GM21576 (cell line): ENCODE results near the gene LASP1.
"Not testable (repeated sequence)": the region's sequence is repeated elsewhere in the genome, so short reads cannot be mapped to it uniquely, and the experiment has no call there.

Experiments
- ATAC-seq: cut with Tn5 transposase; IDR thresholded peaks from one replicate; pipeline ENCODE4 v1.9.1; 2021; ENCODE audit warnings: mild to moderate bottlenecking, moderate library complexity; ENCODE audit not compliant: unreplicated experiment

LASP1 gene

DNA sequence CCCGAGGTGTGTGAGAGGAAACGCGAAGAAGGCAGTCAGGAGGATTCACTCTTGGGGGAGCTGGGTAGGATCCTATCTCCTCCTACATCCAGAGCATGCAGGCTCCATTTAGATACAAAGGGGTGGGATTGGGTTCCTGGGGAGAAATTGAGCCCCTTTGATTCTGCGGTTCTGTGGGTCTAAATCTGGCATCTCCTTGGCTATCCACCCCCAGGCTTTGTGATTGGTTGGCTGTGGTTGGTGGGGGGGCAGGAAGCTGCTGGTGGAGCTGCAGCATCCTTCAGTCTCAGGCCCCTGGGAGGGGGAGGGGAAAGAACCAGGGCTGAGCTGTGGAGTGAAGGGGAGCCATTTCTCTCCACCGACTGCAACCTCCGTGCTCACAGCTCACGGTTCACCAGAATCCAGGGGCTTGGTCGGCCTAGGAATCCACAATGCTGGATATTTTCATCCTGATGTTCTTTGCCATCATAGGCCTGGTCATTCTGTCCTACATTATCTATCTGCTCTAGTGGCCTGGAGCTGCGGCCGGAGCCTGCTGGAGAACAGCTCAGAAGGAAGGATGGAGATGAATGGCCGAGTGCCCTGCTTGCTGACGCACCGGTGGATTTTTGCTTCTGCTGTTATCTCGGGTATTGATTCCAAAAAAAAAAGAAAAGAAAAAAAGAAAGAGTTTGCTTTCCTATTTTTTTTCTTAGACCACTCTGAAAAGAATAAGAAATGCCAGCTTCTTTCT, 55.6 kb downstream of the LASP1 start, which contains the start of gene LASP1NB:
Gene LASP1NB (plus strand): TSS at position 352 of the 733 bp plus-strand sequence.
- ATAC-seq, result no peak

DNA sequence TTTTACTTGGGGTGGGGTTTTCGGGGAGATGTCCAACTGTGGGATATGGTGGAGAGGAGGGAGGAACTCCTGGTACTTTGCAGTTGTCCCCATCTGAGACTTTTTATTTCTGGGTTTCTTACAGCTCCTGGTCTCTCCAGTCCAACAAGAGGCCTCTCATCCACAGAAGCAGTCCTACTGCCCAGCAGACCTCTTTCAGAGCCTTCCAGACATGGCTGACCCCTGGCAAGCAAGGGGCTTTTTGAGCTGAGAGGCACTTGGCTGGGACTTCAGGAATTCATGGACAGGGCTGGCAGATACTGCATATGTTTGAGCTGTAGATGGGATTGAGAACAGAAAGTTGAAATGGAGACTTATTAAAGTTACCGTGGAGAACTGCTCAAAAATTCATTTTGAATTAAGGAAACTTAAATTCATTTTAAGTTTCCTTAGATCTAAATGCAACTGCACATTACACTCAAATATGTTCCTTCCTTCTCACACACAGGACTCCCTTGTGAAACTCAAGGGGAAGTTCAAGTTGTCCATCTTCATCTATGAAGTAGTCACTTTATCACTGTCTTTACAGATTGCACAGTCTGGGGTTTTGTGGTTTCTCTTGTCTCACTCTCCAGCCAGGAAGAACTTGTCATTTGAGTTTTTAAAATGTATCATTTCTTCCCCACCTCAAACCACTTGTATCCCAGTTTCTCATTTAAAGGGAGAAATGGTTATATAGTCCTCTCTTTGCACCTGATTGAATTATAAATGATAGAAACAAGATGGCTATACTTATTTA, 56.6 kb downstream of the LASP1 start:
- no peak for ATAC-seq

DNA sequence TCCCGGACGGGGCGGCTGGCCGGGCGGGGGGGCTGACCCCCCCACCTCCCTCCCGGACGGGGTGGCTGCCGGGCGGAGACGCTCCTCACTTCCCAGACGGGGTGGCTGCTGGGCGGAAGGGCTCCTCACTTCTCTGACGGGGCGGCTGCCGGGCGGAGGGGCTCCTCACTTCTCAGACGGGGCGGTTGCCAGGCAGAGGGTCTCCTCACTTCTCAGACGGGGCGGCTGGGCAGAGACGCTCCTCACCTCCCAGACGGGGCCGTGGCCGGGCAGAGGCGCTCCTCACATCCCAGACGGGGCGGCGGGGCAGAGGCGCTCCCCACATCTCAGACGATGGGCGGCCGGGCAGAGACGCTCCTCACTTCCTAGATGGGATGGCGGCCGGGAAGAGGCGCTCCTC, 60.9 kb downstream of the LASP1 start:
- ATAC-seq, result not testable (repeated sequence)

DNA sequence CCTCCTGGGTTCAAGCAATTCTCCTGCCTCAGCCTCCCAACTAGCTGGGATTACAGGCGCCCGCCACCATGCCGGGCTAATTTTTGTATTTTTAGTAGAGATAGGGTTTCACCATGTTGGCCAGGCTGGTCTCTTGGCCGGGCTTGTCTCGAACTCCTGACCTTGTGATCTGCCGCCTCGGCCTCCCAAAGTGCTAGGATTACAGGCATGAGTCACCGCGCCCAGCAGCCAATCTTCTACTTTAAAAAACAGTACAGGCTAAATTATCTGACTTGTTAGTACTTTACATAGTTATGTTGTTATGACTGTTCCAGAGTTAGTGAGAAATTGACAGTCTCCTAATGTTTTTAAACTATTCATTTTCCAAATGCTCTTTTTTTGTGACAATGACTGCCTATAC, 64.1 kb downstream of the LASP1 start:
- ATAC-seq, result not testable (repeated sequence)

DNA sequence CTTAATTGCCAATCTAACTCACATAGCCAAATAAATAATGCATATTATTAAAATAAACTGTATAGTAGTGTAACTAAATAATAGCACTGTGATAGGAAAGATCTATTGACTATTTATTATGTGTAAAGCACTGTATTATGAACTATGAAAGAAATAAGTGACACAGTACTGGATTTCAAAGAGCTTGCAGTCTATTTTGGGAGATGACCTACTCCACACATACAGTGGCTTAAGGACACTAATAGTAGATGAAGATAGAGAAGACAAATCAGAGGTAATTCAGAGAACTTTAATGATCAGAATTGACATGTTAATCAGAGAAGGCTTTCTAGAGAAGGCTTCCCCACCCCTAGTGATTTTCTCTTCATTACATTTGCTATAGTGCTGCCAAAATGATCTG, 70.1 kb downstream of the LASP1 start:
- ATAC-seq, result no peak

DNA sequence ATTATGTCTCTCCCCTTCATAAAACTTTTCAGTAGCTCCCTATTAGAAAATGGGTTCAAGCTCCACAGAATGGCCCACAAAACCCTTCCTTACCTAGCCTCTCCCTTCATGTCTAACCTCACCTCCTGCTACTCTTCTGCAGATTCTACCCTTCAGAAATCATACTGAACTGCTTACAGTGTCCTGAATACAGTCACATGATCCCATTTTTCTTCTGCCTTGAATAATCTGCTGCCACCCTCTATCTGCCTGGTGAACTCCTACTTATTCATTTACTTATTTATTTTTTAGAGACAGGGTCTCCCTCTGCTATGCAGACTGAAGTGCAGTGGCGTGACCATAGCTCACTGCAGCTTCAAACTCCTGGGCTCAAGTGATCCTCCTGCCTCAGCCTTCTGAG, 70.5 kb downstream of the LASP1 start:
- ATAC-seq, result no peak

DNA sequence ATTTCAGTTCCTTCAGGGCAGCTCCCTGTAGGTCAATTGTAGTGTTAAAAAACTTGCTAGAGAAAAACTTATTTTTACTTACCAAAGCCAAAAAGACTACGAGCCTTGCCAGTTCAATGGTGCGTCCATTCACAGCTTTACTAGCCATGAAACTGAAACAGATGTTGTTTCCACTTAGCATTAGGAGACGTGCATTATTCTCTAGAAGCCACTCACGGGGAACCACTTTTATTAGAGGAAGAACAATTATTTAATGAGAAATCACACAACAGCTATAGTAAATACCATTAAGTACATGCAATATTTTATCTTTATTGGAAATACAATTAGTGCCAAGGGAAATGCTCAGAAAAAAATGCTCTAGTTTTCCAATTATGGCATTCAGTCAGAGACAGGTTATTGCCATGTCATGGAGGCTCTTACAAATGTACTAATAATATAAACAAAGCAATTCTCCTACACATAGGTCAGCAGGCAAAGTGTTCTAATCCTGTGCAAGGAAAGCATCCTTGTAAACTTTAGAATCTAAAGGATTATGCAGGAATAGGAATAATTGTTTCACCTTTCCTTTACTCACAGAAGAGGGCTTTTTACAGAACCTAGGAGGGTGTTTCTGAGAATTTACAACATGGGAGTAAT, 73.0 kb downstream of the LASP1 start:
- no peak for ATAC-seq

DNA sequence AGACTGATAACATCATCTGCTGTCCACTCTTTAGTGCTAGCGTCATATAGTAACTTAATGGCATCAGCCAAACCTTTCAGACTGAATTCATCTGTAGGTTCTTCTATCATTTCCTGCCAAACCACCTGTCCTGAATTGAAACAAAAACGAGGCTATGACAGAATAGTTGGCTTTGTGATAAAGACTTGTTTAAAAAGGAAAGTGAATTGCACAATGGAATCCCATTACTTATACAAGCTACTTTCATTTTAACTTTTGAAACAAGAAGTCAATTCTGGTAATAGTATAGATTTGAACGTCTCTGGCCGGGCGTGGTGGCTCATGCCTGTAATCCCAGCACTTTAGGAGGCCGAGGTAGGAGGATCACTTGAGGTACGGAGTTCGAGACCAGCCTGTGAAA, 73.7 kb downstream of the LASP1 start:
- ATAC-seq, result no peak

DNA sequence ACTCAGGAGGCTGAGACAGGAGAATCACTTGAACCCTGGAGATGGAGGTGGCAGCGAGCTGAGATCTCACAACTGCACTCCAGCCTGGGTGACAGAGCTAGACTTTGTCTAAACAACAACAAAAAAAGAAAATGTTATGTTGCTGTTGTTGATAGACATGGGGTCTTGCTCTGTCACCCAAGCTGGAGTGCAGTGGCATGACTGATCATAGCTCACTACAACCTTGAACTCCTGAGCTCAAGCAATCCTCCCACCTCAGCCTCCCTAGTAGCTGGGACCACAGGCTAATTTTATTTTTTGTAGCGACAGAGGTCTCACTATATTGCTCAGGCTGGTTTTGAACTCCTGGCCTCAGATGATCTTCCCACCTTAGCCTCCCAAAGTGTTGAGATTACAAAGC, 77.3 kb downstream of the LASP1 start:
- no peak for ATAC-seq

DNA sequence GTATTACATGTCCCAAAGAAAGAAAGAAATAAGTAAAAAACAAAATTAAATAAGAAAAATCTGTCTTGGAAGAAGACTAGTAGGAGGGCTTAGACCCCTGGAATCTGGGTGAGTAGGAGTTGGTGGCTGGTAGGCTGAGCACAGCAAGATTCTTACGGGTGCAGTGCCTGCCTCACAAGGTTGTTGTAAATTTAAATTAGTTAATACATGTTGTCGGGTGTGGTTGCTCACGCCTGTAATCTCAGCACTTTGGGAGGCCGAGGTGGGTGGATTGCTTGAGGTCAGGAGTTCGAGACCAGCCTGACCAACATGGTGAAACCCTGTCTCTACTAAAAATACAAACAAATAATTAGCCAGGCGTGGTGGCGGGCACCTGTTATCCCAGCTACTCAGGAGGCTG, 83.9 kb downstream of the LASP1 start:
- not testable (repeated sequence) for ATAC-seq

DNA sequence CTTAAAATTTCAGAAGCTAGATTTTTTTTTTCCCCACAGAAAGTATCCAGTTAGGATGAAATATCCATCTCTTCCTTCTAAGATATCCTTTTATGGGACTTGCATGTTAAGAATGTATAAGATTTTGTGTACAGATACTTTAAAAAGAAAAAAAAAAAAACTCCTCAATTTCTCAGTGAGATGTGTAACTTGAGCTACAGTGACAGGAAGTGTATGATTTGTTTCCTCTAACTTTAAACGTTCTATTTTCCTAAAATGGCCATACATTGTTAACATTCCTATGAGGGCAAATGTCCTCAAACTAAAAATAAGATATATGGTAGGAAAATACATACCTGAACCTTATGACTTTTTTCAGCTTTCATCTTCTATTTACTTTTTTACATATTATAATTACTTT, 88.5 kb downstream of the LASP1 start:
- ATAC-seq, result no peak

DNA sequence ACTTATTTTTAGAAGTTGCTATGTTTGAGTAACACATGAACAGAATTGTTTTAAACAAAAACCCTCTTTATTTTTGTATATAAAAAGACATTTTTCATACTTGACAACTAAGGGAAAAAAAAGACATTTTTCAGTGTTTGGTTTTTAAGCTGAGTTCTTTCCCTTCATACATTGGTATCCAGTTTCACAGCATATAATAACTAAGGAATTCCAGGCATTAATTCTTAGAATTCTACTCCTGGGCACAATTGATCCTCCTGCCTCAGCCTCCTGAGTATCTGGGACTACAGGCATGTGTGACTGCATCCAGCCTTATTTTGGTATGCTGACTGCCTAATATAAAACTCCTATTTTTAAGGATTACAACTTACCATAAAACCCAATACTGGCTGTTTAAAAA, 88.9 kb downstream of the LASP1 start:
- ATAC-seq, result no peak

DNA sequence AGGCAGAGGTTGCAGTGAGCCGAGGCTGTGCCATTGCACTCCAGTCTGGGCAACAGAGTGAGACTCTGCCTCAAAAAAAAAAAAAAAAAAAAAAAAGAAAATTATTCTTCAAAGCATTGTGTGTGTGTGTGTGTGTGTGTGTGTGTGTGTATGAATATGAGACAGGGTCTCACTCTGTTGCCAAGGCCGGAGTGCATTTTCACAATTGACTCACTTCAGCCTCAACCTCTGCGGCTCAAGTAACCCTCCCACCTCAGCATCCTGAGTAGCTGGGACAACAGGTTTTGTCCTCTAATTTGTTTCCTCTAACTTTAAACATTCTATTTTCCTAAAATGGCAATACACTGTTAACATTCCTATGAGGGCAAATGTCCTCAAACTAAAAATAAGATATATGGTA, 89.7 kb downstream of the LASP1 start:
- ATAC-seq, result no peak

DNA sequence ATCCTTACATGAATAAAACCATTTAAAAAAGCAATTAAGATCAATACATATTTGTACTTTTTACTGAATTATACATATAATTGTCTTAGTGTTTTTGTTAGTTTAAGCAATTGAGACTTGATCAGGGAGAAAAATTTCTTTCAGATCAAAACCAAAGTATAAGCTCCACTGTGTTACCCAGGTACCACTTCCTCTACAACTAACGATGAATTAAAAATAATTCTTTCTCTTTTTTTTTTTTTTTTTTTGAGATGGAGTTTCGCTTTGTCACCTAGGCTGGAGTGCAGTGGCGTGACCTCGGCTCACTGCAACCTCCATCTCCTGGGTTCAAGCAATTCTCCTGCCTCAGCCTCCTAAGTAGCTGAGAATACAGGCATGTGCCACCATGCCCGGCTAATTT, 90.5 kb downstream of the LASP1 start:
- no peak for ATAC-seq

DNA sequence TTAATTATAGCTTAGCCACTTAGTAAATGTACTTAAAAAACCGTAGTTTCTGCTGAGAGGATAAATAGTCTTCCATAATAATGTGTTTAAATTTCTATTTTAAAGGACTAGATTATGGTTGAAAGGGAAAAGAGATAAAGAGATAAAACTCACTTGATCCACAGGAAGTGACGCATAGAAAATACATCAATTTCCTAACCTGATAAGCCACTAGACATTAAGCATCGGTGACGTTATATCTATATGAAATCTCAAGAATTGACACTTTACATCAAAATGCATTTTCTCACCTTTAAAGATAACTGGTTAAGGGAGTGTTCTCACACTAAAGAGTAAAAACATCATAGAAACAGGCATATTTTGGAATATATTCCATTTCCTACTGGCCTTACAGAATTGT, 91.6 kb downstream of the LASP1 start:
- no peak for ATAC-seq

DNA sequence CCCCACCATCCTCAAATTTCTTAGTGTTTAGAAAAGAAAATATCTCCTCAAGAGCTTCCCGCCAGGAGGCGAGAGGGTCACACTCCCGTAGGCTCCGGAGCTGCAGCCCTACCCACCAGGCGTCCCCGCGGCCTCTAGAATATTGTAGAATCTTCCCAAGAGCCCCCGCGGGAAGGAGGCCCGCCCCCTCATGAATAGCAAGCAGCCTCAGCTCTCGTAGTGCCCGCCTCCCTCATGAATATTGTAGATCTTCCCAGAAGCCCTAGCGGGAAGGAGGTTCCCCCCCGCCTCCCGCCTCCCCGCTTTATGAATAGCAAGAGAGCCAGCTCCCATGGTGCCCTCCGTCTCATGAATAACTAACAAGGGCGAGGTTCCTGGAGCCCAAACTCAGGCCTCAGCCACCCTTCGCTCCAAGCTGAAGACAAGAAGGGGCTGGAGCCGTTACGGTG, 97.5 kb downstream of the LASP1 start, which contains the start of gene FBXO47:
Gene FBXO47 (minus strand): TSS at position 114 of the 449 bp plus-strand sequence. CDS start 4,378 bp downstream, outside the sequence.
- ATAC-seq, result no peak

DNA sequence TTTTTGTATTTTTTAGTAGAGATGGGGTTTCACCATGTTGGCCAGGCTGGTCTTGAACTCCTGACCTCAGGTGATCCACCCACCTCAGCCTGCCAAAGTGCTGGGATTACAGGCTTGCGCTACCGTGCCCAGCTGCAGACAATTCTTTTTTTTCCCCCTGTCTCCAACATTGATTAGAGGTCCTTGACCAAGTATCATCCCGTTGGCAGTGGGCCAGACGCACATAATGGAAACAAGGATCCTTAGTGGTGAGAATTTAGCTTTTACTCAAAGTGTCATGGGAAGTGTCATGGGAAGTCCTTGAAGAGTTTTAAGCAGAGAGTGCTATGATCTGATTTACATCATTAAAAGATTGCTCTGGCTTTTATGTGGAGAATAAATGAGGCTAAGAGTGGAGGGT, 99.4 kb downstream of the LASP1 start:
- no peak for ATAC-seq

DNA sequence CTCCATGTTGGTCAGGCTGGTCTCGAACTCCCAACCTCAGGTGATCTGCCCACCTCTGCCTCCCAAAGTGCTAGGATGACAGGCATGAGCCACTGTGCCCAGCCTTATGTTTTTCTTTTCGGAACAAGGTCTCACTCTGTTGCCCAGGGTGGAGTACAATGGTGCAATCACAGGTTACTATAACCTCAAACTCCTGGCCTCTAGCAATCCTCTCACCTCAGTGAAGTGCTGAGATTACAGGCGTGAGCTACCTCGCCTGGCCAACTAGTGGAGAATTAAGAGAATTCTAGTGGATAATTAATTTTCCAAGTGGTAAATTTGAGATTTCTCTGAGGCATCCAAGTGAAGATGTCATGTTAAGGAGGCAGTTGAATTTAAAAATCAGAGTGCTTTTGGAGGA, 100.3 kb downstream of the LASP1 start:
- ATAC-seq, result no peak

DNA sequence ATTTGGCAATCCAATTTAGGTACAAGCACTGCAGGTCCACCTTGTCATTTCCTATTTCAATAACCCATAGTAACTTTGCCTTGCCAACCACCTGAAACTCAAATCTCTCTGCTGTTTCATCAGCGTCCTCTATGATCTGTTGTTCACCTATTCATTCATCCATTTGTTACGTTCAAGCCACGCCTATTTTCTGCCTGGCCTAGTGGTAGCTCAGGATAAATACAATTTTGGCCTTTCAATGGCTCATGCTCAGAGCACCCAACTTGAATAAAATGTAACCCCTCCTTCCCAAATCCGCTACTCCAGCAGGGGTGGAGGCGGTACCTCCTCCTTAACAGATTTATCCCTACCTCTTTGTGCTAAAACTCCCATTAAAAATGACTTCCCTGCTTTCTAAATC, 100.9 kb downstream of the LASP1 start:
- ATAC-seq, result no peak
